T1000 (cell line): ENCODE measurements around the gene TMCO4.
A peak's percentile ranks its signal among the peaks of the same experiment; 100 is the strongest.
"Not testable (repeated sequence)": the region's sequence is repeated elsewhere in the genome, so short reads cannot be mapped to it uniquely, and the experiment has no call there.

Experiments
- DNase-seq: peaks from one replicate; lab custom pipeline; 2025; ENCODE audit warnings: mixed read lengths; lab: John Stamatoyannopoulos, UW

TMCO4 gene

DNA sequence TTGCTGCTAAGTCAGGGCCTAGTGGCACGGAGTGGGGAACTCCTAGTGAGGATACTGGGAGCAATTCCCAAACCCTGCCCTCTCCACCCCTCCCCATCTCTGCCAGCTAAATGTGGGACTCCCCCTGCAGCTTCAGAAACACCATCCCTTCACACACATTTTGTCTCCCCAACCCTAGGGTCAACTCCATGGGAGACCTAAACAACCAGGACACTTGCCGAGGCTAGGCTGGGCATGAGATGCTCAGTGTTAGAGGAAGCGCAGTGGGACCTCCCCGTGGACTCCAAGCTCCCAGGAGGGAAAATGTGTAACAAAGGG, 13.9 kb upstream of the TMCO4 start:
- DNase-seq = no peak

DNA sequence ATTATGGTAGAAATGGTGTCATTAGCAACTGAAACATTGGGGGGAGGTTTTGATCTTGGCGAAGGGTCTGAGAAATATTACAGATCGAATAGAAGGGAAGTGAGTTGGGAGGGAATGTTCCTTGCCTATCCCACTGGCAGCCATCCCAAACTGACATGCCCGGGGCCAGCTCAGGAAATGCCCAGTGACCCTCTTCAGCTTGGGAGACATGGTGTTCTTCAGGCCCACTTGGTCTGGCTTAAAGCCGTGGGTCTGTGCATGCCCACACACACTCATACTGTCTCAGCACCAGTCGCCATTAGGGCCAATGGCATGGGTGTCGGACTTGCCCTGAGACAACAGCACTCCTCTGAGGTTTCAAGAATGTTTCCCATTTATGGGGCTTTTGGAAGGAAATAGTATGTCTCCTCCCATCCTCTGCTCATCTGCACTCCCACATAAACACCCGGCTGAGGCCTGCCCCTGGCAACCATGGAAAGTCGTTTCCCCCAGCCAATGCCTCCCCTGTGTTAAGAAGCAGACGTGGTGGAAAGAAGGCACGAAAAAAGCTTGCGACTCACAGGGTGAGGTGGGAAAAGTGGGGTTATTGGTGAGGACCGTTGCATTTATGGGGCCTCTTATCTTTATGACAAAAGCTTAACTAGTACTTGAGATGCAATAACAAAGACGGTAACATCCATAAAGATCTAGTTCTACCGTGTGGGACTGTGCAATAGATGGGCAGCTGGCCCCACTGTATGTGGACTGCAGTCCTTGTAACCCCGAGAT, 13.3 kb upstream of the TMCO4 start:
- DNase-seq = no peak

DNA sequence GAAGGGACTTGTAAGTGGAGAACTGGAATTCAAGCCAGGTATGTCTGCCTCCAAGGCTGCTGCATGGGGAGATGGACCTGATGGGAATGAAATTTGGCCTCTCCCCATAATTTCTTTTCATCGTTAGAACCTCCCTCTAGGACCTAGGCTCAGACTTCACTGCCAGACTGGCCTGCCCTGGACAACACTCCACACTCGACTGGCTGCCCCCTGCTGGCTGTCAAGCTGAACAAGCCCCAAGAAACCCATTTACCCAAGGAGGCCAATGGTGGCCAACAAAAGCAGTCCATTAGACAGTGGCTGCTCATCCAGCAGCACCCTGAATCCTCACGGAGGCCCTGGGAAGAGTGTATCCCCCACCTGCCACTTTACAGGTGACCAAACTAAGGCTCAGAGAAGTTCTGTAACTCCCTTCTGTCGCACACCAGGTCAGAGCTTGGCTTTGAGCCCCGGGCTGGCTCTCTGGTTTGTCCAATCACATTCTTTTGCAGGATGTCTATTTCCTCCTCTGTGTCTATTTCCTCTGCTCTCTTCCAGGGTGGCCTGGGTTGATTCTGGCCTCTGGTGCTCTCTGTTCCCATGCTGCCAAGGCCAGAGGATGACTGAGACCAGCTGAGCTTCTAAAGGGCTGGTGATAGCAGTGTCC, 11.6 kb upstream of the TMCO4 start:
- DNase-seq = no peak

- no peak for DNase-seq
Measured at GRCh38 chr1:19809044-19809750, 9.5 kb upstream of the TMCO4 start.

DNA sequence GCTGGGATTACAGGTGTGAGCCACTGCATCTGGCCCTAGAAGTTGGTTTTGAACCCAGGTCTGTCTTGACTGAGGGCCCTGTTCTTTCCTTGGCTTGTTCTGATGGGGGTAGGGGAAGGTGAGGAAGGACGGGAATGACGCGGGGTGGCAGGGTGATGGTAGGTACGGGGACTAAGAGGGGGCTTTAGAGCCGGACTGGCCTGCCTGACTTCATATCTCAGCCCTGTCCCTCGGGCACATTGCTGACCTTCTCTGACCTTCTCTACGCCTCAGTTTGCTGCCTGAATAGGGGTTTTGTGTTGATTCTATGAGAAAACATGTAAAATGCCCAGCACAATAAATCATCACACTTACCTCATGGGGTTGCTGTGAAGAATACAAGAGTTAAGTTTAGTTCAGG, 8.6 kb upstream of the TMCO4 start:
- no peak for DNase-seq

- DNase-seq = no peak
Measured at GRCh38 chr1:19804831-19805251, 5.1 kb upstream of the TMCO4 start.

DNA sequence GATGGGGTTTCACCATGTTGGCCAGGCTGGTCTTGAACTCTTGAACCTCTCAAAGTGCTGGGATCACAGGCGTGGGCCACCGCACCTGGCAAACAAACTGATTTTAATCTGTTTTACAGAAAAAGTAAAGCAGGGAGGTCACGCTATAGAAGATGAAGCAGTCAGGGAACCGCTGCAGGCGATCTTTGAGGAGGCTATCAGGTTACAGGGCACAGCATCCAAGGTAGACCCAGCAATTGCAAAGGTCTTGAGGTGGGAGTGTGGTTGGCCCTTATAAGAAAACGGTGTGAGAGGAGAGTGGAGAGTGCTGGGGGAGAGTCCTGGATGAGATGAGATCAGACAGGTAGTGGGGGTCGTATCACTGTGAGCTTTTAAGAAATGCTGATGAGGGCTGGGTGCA, 2.6 kb upstream of the TMCO4 start:
- no peak for DNase-seq

DNA sequence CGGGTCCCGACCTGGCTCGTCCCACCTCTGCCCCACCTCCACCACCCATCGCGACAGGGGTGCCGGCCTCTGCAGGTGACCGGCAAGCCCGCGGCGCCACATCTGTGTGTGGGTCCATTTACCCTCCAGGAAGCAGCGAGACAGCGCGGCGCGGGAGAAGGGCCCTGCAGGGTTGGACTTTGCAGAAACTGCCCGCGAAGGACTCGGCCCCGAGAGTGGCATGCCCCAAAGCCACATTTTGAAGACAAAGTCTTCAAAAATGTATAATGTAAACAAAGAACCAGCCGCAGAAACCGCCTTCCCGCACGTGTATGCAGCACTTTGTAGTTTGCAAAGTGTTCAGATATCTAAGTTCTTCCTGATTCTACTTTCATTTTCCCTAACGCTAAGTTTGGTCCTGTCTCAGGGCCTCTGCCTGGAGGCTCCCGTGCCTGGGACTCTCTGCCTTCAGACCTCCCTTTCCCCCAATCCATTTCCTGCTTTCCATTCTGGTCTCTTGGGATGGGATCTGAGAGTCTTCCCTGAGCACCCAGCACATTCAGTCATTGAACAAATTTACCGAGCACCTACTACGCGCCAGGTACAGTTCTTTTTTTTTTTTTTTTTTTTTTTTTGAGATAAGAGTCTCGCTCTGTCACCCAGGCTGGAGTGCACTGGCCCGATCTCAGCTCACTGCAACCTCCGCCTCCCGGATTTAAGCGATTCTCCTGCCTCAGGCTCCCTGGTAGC, 524 bp upstream of the TMCO4 start:
- peak; percentile 52 for DNase-seq

GRCh38 chr1:19798486-19799229, 1.1 kb downstream of the TMCO4 start:
- no peak for DNase-seq

DNA sequence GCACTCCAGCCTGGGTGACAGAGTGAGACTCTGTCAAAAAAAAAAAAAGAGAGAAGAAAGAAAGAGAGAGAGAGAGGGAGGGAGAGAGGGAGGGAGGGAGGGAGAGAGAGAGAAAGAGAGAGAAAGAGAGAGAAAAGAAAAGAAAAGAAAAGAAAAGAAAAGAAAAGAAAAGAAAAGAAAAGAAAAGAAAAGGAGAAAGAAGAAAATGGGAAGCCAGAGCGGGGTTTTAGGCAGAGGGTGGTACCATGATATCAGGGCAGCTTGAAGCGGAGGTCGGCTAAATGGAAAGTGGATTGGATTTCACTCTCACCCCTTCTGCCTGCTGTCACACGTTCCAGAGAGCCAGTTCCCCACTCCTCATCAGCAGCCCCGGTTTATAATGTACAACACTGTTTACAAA, 1.9 kb downstream of the TMCO4 start:
- no peak for DNase-seq

DNA sequence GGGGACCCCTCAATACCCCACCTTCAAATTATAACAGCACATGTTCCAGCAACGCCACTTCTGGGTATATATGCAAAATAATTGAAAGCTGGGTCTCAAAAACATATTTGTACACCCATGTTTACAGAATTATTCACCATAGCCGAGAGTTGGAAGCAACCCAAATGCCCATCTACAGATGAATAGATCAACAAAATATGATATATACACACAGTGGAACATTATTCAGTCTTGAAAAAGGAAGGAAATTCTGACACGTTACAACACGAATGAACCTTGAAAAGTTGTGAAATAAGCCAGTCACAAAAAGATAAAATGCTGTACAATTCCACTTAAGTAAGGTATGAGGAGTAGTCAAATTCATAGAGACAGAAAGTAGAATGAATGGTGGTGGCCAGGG, 5.1 kb downstream of the TMCO4 start:
- no peak for DNase-seq

- DNase-seq = no peak
Measured at GRCh38 chr1:19793360-19794046, 6.2 kb downstream of the TMCO4 start.

DNA sequence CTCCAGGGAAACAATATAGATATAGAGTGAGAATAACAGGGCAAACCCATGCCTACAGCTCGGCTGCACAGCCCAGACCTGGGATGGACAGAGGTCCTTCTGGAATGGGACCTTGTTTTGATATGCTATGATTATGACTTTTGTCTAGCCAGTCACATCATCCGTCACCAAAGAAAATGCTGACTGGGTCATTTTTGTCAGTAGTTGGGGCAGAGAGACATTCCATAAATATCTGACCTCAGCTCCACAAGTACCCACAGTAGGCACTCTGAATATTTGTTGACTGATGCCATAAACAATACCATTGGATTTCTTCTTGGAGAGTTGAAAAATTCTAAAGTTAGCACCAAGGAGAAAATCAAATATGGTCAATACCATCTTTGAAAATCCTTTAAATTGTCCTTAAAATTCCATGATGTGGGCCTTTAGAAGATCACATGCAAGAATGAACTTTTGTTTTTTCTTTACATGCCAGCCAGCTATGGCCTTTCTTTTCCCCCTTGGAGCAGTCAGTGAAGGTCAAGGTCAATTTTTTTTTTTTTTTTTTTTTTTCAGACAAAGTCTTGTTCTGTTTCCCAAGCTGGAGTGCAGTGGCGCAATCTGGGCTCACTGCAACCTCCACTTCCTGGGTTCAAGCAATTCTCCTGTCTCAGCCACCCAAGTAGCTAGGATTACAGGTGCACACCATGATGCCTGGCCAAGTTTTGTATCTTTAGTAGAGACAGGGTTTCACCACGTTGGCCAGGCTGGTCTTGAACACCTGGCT, 7.3 kb downstream of the TMCO4 start:
- no peak for DNase-seq

DNA sequence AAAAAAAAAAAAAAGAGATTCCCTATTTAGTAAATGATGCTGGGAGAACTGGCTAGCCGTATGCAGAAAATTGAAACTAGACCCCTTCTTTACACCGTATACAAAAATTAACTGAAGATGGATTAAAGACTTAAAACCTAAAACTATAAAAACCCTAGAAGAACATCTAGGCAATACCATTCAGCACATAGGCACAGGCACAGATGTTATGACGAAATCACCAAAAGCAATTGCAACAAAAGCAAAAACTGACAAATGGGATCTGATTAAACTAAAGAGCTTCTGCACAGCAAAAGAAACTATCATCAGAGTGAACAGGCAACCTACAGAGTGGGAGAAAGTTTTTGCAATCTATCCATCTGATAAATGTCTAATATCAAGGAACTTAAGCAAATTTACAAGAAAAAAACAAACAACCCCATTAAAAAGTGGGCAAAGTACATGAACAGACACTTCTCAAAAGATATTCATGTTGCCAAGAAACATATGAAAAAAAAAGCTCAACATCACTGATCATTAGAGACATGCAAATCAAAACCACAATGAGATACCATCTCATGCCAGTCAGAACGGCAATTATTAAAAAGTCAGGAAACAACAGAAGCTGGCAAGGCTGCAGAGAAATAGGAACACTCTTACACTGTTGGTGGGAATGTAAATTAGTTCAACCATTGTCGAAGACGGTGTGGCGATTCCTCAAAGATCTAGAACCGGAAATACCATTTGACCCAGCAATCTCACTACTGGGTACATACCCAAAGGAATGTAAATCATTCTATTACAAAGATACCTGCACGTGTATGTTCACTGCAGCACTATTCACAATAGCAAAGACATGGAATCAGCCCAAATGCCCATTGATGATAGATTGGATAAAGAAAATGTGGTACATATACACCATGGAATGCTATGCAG, 9.4 kb downstream of the TMCO4 start:
- DNase-seq = not testable (repeated sequence)

DNA sequence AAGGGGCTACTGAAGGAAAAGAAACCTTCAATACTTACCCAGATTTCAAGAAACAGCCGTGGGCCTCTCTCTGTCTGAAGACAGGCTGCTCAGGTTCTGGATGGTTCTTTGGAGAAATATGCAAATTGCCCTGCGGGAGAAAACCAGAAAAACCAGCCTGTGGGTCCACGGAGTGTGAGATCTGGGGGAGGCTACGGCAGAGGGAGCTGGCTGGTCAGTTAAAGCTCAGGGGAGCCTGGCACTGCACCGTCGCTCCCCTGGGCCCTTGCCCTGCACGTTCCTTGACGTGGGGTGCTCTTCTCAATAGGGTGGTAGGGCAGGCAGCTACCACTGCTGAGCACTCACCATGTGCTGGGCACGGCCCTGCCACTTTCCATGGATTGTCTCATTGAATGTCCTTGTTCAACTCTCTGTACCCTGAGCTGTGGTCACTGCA, 12.7 kb downstream of the TMCO4 start:
- no peak for DNase-seq

GRCh38 chr1:19785660-19786059, 14.1 kb downstream of the TMCO4 start:
- no peak for DNase-seq

- no peak for DNase-seq
Measured at GRCh38 chr1:19780267-19780877, 19.3 kb downstream of the TMCO4 start.

GRCh38 chr1:19776933-19777332, 22.8 kb downstream of the TMCO4 start:
- DNase-seq = no peak

GRCh38 chr1:19776287-19776686, 23.4 kb downstream of the TMCO4 start:
- DNase-seq = no peak
